Measurements from ENCODE around the gene KIAA1549.

Gene KIAA1549

DNA sequence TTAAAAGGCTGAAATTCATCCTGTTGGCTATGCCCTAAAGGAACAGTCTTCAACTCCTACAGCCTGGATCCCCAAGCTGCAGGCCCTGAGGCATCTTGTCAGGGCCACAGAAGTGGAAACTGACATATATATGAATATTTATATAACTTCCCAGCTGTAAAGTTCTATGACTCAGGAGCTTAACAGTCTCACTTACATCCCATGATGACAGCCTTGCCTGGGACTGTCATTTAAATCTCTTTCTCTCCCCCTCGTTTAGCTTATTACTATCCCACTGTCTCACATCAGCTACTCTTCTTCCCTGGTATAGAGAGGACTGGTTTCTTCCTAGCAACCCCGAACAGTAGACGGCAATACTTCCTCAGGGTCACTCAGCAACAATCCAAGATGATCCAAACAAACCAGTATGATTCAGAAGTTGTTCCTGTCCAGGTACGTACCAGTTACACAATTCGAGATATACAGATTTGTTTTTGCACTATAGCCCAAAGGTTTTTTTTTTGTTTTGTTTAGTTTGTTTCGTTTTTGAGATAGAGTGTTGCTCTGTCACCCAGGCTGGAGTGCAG lies 22.7 kb downstream of the KIAA1549 start:
- Histone ChIP-seq H3K36me3 (ENCODE audit: insufficient read depth) (no peaks in the 10 kb centered on the region), H3K27me3 (ENCODE audit: insufficient read depth, low read depth) (no peaks in the 10 kb centered on the region), H3K9ac (no peak overlapping the region), H3K4me3 (IDR thresholded peaks at IDR 0.05; ENCODE audit: insufficient read depth, low read depth, low read length) (no peak overlapping the region), H3K4me2 (no peak overlapping the region), H4K20me1 (ENCODE audit: insufficient read depth) (no peaks in the 10 kb centered on the region), H3K4me1 (ENCODE audit: low read depth, poor library complexity, severe bottlenecking) (no peaks in the 10 kb centered on the region), H3K79me2 (ENCODE audit: insufficient read depth, low read depth) (no peaks in the 10 kb centered on the region; the same call in 1 of the 2 replicates), H2AFZ (ENCODE audit: low read depth) (no peak overlapping the region), H3K27ac (no peak overlapping the region)
- TF ChIP-seq, protein P1, sequence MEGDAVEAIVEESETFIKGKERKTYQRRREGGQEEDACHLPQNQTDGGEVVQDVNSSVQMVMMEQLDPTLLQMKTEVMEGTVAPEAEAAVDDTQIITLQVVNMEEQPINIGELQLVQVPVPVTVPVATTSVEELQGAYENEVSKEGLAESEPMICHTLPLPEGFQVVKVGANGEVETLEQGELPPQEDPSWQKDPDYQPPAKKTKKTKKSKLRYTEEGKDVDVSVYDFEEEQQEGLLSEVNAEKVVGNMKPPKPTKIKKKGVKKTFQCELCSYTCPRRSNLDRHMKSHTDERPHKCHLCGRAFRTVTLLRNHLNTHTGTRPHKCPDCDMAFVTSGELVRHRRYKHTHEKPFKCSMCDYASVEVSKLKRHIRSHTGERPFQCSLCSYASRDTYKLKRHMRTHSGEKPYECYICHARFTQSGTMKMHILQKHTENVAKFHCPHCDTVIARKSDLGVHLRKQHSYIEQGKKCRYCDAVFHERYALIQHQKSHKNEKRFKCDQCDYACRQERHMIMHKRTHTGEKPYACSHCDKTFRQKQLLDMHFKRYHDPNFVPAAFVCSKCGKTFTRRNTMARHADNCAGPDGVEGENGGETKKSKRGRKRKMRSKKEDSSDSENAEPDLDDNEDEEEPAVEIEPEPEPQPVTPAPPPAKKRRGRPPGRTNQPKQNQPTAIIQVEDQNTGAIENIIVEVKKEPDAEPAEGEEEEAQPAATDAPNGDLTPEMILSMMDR (conservative IDR thresholded peaks at IDR 0.05; ENCODE audit: low read depth, low read length) = no peak

- Histone ChIP-seq H3K4me1 (ENCODE audit: low read depth, poor library complexity, severe bottlenecking) (no peaks in the 10 kb centered on the region), H3K27ac (no peak overlapping the region), H3K27me3 (ENCODE audit: insufficient read depth, low read depth) (no peaks in the 10 kb centered on the region), H3K4me2 (no peak overlapping the region), H3K9ac (no peak overlapping the region), H3K4me3 (IDR thresholded peaks at IDR 0.05; ENCODE audit: insufficient read depth, low read depth, low read length) (no peak overlapping the region), H3K79me2 (ENCODE audit: insufficient read depth, low read depth) (no peaks in the 10 kb centered on the region; the same call in 1 of the 2 replicates), H3K36me3 (ENCODE audit: insufficient read depth) (no peaks in the 10 kb centered on the region), H4K20me1 (ENCODE audit: insufficient read depth) (no peaks in the 10 kb centered on the region), H2AFZ (ENCODE audit: low read depth) (no peak overlapping the region)
- TF ChIP-seq, protein P1 (conservative IDR thresholded peaks at IDR 0.05; ENCODE audit: low read depth, low read length) = no peak
Observed at GRCh38 chr7:138957753-138958390, 23.3 kb downstream of the KIAA1549 start.

DNA sequence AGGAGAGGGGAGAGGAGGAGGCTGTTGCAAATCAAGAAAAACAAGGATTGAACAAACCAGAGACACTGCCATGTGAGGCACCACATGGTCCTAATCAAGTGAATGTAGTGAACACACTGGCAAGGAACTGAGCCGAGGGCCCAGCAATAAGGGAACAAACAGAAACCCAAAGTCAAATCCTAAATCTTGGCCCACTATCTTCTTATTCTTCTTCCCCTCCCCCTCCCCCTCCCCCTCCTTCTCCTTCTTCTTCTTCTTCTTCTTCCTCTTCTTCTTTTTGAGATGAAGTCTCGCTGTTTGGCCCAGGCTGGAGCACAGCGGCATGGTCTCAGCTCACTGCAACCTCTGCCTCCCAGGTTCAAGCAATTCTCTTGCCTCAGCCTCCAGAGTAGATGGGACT lies 24.0 kb downstream of the KIAA1549 start:
- no peaks in the 10 kb centered on the region for H4K20me1 ChIP-seq (ENCODE audit: insufficient read depth)
- H3K27me3 ChIP-seq (ENCODE audit: insufficient read depth, low read depth) = no peaks in the 10 kb centered on the region
- H3K36me3 ChIP-seq (ENCODE audit: insufficient read depth) = no peaks in the 10 kb centered on the region
- no peak overlapping the region for H3K27ac ChIP-seq
- no peak overlapping the region for H3K4me3 ChIP-seq (IDR thresholded peaks at IDR 0.05; ENCODE audit: insufficient read depth, low read depth, low read length)
- H3K4me1 ChIP-seq (ENCODE audit: low read depth, poor library complexity, severe bottlenecking) = no peaks in the 10 kb centered on the region
- no peak overlapping the region for H2AFZ ChIP-seq (ENCODE audit: low read depth)
- H3K9ac ChIP-seq = no peak overlapping the region
- no peak overlapping the region for H3K4me2 ChIP-seq
- TF ChIP-seq, protein P1 (conservative IDR thresholded peaks at IDR 0.05; ENCODE audit: low read depth, low read length) = no peak
- H3K79me2 ChIP-seq (ENCODE audit: insufficient read depth, low read depth) = no peaks in the 10 kb centered on the region; the same call in 1 of the 2 replicates

DNA sequence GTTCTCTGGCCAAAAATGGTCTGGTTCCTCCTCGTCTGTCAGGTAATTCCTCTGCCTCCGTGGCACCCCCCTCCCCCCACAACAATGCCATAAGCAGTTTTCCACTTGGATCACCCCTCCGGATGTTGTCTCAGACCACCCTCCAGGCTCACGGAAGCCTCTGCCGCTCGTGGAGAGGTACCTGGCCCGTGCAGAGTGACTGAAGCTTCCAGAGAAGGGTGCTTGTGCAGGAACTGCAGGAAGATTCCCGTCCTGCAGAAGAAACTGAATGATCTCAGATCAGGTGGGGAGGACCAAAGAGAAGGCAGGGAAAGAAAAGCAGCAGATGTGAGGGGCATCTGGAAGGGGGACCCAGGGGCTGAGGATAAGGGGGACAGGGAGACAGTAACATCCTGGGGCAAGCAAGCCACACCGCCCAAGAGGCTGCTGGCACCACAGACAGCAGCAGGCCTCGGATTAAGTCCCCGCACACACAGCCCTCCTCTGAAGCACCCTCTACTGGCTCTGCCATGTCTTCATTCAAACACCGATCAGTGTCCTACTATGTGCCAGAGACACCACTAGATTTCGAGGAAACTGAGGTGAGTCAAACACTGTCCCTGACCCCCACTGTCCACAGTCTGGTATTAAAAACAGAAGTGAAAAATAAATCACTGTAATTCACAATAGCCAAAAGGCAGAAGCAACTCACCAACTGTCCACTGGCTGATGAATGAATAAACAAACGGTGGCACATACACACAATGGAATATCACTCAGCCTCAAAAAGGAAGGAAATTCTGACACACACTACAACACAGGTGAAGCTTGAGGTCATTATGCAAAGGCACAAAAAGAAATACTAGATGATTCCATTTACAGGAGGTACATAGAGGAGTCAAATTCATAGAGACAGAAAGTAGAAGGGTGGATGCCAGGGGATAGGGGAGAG lies 26.4 kb downstream of the KIAA1549 start:
- Histone ChIP-seq H3K9ac (no peak overlapping the region), H4K20me1 (ENCODE audit: insufficient read depth) (no peaks in the 10 kb centered on the region), H2AFZ (ENCODE audit: low read depth) (no peak overlapping the region), H3K4me2 (no peak overlapping the region), H3K4me3 (IDR thresholded peaks at IDR 0.05; ENCODE audit: insufficient read depth, low read depth, low read length) (no peak overlapping the region), H3K36me3 (ENCODE audit: insufficient read depth) (no peaks in the 10 kb centered on the region), H3K27ac (no peak overlapping the region), H3K4me1 (ENCODE audit: low read depth, poor library complexity, severe bottlenecking) (no peaks in the 10 kb centered on the region), H3K79me2 (ENCODE audit: insufficient read depth, low read depth) (no peaks in the 10 kb centered on the region; the same call in 1 of the 2 replicates), H3K27me3 (ENCODE audit: insufficient read depth, low read depth) (no peaks in the 10 kb centered on the region)
- TF ChIP-seq, protein P1 (conservative IDR thresholded peaks at IDR 0.05; ENCODE audit: low read depth, low read length) = no peak

All from KMS-11 (cell line).